RPMI7951 (cell line): ENCODE data around the gene SLC25A47. TPM values are rescaled to one million over a fixed set of nuclear protein-coding genes. Genes with fewer than 3 reads are reported as not detected.
"Not testable (repeated sequence)": the region's sequence is repeated elsewhere in the genome, so short reads cannot be mapped to it uniquely, and the experiment has no call there.

ENCODE experiments used
- DNase-seq: peaks from one replicate; pipeline ENCODE4 v3.0.0-alpha.2; 2012; ENCODE audit warnings: low read depth
- total RNA-seq: library from RNA; depleted of rRNA; stranded (reverse); fragments of >200 nt; shearing (Covaris generic); gene quantifications from 2 replicates; pipeline ENCODE4 v1.2.3, GENCODE V29; 2014

SLC25A47 gene
- total RNA-seq, 1 experiment from 2014 or later: not detected

DNA sequence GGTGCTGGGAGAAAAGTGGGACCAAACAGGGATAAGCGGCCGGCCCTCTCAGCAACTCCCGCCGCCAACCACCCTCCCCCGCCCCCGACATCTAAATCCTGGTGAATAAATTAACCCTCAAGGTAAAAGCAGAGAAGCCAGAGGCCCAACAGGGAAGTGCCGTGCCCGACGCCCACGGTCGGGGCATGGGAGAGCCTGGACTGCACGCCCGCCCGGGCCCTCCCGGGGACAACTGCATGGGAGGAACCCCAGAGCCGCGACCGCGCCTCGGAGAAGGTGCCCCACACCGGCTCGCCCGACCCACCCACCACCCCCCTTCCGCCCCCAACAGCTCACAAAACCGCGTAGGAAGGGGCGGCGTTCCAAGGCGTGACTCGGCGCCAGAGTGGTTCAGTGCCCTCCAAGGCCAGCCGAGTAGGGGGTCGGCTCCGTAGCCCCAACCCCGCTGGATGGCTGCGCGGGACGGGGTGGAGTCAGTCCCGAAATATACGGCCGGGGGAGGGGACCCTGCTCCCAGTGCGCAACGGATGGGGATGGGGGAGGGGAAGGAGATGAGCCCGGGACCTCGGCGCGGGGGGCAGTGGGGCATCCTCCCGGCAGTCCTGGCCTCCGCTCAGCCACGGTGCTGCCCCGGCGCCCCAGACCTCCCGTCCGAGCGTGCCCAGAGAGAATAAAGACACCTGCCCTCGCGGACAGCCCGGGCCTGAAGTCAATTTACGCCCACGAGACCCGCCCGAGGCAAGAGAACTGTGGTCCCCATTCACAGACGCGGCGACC lies 17.6 kb upstream of the SLC25A47 start:
- peak; percentile 10 for DNase-seq

DNA sequence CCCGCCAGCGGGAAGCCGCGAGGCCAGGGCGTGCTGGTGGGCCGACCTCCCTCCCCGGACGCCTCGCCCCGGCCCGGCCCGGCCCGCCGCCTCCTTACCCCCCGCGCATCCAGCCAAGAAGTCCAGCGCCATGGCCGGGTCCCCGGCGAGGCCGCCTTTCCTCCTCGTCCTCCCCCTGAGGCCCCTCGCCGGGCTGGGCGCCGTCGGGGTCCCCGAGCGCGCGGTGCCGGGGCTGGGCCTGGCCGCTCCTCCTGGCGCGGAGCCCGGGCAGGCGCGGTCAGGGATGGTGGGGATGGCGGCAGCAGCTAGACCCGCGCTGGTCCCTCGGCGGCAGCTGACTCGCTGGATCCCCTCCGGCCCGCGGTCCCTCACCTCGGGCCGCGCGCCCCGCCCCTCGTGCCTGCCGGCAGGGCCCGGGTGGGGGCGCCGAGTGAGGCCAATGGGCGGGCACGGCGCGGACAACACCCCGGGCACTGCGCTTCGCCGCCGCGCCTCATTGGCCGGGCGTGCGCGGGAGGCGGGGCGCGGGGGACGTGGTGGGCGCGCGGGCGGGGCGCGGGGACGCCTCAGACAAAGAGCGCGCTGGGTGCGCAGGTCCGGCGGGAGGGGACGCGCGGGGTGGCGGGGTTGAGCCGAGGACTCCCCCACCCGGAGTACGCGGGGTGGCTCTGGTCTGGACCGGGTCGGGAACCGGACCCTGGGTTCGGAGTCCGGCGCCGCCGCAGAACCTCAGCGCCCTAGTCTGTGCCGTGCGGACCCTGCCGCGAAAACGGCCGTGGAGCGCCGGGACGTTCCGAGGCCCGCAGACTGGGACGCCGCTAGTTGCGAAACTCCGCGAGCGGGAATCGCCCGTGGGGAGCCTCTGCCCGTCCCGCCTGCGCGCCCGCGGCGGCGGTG lies 16.8 kb upstream of the SLC25A47 start, which contains the start of gene SLC25A29:
Gene SLC25A29, minus strand, starts transcription at position 344 of the 897 bp plus-strand sequence. Its CDS starts 212 bp downstream, at position 132.
- peak; percentile 83 for DNase-seq

- no peak for DNase-seq
Observed at GRCh38 chr14:100306998-100307765, 16.0 kb upstream of the SLC25A47 start.

DNA sequence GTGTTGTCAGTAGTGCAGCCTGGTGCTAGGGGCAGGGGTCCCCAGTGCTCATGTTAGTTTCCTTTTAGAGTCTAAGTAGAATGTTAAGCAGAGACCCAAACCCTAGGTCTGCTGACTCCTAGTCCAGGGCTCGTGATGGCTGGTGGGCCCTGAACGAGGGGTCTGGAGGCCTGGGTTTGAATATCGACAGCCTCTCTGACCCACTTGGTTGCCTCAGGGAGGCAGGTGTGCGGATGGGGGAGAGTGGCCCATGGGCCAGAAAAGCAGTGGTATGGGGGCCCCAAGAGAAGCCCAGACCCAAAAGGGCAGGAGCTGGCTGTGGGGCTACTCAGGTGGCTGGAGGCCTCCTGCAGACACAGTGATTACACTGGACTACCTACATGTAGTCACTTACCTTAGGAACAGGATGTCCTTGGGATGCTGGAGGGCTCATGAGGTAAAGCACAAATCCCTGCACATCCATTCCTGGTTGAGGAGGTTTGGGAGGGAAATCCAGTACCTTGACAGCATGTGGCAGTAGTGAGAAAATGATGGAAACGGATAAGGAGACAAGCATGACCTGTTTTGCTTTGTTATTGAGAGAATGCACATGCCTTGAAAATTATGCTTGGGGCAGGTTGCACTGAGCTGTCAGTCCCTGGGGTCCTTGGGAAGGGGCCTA lies 15.2 kb upstream of the SLC25A47 start:
- DNase-seq: no peak

GRCh38 chr14:100308427-100308792 lies 14.7 kb upstream of the SLC25A47 start:
- not testable (repeated sequence) for DNase-seq

- DNase-seq: no peak
Observed at GRCh38 chr14:100309028-100309737, 14.0 kb upstream of the SLC25A47 start.

DNA sequence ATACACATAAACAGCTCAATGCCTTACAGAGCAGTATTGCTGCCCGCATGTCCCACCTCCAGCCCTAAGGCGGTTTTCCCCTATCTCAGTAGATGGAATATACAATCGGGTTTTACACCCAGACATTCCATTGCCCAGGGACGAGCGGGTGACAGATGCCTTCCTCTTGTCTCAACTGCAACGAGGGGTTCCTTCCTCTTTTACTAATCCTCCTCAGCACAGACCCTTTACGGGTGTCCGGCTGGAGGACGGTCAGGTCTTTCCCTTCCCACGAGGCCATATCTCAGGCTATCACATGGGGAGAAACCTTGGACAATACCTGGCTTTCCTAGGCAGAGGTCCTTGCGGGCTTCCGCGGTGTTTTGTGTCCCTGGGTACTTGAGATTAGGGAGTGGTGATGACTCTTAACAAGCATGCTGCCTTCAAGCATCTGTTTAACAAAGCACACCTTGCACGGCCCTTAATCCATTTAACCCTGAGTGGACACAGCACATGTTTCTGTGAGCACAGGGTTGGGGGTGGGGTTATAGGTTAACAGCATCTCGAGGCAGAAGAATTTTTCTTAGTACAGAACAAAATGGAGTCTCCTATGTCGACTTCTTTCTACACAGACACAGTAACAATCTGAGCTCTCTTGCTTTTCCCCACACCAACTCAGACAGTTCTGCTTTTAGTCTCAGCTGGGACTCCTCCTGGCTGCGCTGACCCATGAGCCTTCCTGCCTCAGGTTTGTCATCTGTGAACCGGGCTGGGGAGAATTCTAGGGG lies 10.8 kb upstream of the SLC25A47 start:
- DNase-seq: not testable (repeated sequence)

DNA sequence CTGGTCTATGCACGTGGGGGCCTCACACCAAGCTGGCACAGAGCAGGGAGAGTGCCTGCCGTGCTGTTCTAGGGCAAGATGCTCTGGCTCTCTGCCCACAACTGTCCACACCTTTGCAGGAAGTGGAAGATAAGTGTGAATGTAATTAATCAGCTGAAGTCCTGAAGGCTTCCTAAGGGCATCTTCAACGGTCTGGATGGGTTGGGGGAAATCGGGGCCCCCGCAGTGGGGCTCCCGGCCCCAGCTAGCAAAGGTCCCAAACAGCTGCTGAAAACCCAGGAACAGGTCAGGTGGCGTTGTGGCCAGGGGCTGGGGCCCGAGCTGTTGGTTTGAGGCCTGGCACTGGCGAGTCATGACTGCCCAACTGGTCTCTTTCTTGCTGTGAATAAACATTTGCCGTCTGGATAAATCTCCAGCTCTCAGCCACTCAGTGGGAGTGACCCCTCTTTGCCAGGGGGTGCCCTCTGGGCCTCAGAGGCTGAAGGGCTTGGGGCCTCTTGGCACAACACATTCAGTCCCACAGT lies 10.2 kb upstream of the SLC25A47 start:
- no peak for DNase-seq

GRCh38 chr14:100313464-100314230 lies 9.5 kb upstream of the SLC25A47 start:
- DNase-seq: no peak

DNA sequence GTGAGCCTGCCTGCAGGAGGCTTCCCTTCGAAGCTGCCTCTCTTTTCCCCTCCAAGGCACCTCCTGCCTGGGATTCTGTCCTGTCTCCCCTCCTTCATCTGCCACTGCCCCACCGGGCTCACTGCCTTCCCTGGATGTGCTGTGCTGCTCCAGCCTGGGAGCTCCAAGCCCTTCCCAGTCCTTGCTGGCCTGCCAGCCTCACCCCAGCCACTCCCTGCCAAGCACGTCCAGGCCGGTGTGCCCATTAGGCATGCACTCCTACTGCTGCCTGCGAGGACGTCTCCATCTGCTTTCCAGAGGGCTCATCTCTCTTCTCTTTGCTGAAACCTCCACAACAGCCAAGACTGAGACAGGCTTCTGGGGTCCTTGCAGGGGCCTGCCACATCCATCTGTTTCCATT lies 8.4 kb upstream of the SLC25A47 start:
- DNase-seq: no peak

- no peak for DNase-seq
Observed at GRCh38 chr14:100317389-100317788, 5.8 kb upstream of the SLC25A47 start.

- no peak for DNase-seq
Observed at GRCh38 chr14:100317912-100318808, 5.0 kb upstream of the SLC25A47 start.

- no peak for DNase-seq
Observed at GRCh38 chr14:100320157-100320856, 2.8 kb upstream of the SLC25A47 start.

GRCh38 chr14:100321473-100322137 lies 1.5 kb upstream of the SLC25A47 start:
- DNase-seq: no peak

DNA sequence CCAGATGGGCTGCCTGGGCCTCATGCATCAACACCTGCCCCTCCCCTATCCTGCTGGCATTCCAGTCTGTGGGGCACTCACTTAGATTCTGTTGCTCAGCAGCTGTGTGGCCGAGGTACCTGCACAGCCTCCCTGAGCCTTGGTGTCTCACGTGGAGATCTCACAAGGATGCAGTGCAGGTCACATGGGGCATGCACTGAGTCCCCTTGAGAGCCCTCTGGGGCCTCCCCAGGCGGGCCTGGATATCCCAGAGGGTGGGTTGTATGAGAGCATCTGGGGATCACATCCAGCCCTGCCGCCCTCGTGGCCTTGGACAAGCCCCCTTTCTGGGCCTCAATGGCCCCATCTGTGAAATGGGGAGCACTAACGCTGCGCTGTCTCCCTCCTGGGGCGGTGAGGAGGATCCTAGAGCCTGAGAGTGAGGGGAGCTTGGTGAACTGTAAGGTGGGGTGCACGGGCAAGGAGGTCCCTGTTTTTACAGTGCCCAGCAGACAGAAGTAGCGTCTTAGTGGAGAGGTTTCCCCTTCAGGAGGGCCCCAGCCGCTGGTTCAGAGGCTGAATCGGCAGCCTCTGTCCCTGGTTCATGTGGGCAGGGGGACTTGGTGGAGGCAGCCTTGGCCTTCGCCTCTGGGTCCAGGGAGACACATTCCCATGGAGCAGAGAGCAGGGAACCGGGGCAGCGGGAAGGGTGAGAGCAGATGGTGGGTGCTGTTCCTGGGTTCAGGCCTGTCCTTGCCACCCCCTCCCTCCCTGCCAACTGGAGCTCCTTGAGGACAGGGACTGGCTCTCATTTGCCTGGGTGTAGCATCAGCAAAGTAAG lies 791 bp upstream of the SLC25A47 start:
- DNase-seq: no peak

DNA sequence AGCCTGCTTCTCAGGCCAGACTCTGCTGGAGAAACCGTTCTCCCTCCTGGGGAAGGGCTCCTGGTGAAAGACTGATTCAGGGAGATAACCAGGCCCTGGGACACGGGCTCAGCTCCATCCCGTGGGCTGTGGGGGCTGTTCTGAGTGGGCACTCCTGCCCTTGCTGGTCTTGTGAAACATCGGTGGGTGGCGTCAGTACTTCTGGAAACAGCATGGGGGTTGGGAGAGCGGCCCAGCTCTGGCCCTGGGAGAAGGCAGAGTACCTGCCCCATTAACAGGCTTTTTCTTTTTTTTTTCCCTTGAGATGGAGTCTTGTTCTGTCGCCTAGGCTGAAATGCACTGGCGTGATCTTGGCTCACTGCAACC lies 786 bp downstream of the SLC25A47 start:
- DNase-seq: no peak
